Measurements from ENCODE around the gene CCL22. TPM values are rescaled to one million over a fixed set of nuclear protein-coding genes. Genes with fewer than 3 reads are reported as not detected.
A peak's percentile ranks its signal among the peaks of the same experiment; 100 is the strongest.

The CCL22 gene
- total RNA-seq, 4 donors from 2014 or later, result 0.40 to 3.3 TPM; not detected in 2

DNA sequence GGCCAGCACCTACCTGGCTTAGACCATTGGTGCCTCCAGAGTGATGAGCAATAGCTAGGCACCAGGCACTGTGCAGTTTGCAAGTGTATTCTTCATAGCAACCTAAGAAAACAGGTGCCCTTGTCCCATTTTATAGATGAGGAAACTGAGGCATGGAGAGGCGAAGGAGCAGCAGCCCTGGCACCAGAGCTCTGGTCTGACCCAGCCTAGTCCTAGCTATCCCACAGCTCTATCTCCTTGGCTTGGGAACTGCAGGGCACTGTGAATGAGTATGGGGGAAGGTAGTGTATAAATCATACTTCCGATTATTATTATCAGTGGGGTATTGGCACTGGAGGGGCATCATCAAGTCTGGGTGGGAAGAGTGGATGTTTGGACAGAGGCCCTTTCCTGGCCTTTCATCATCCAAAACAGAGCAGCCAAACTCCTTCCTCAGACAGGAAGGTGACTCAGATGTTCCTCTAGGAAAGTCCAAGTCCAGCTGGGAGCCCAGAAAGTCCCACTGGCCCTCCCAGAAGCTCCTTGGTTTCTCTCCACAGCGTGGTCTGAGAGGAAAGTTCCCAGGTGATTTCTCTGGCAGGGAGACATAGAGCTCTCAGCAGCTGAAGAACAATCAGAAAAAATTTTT is 42.1 kb upstream of the CCL22 start:
- Histone ChIP-seq H3K27me3 (no peaks in the 10 kb centered on the region), H3K36me3 (no peaks in the 10 kb centered on the region), H3K4me3 (no peak overlapping the region), H3K9me3 (no peaks in the 10 kb centered on the region), H3K4me1 (peaks cover 0 to 17% (median 0%) of the 10 kb centered on the region in 4 donors), H3K27ac (peak overlapping the region in 3 of 4 donors; percentile 36 to 59 (median 46))
- DNase-seq, result peak in 1 of 3 donors; percentile 57
- TF ChIP-seq, protein P1, sequence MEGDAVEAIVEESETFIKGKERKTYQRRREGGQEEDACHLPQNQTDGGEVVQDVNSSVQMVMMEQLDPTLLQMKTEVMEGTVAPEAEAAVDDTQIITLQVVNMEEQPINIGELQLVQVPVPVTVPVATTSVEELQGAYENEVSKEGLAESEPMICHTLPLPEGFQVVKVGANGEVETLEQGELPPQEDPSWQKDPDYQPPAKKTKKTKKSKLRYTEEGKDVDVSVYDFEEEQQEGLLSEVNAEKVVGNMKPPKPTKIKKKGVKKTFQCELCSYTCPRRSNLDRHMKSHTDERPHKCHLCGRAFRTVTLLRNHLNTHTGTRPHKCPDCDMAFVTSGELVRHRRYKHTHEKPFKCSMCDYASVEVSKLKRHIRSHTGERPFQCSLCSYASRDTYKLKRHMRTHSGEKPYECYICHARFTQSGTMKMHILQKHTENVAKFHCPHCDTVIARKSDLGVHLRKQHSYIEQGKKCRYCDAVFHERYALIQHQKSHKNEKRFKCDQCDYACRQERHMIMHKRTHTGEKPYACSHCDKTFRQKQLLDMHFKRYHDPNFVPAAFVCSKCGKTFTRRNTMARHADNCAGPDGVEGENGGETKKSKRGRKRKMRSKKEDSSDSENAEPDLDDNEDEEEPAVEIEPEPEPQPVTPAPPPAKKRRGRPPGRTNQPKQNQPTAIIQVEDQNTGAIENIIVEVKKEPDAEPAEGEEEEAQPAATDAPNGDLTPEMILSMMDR (IDR thresholded peaks at IDR 0.05), result no peak
- no peak for TF ChIP-seq POLR2A (IDR thresholded peaks at IDR 0.05)

DNA sequence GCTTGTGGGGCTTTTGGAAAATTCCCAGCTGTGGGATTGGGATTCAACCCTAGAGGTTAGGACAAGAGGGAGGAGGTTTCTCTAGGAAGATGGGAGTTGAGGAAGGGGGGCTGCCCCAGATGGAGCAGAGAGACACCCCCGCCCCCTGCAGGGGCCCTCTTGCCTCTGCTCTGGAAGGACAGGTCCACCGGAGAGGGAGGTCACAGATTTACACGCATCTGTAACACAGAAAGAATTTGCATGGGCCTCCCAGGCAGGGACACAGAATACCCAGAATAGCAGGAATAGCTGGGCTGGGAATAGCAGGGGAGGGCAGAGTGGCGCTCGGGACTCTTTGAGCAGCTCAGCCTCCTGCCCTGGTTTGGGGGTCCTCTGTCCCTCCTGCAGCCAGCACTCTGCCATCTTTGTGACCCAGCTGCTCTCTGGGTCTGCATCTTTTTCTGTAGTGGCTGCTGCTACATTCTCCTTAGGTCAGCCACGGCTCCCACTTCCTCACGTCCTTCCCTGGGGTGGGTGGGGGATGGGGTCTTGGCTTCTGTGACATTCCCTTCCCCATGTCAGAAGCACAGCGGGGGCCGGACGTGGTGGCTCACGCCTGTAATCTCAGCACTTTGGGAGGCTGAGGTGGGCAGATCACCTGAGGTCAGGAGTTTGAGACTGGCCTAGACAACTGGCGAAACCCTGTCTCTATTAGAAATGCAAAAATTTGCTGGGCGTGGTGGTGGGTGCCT is 40.2 kb upstream of the CCL22 start:
- no peaks in the 10 kb centered on the region for H3K36me3 ChIP-seq
- H3K27me3 ChIP-seq, result no peaks in the 10 kb centered on the region
- H3K4me1 ChIP-seq, result peaks cover 0 to 17% (median 0%) of the 10 kb centered on the region in 4 donors
- H3K4me3 ChIP-seq, result no peak overlapping the region
- TF ChIP-seq, protein P1 (IDR thresholded peaks at IDR 0.05), result no peak
- no peak for TF ChIP-seq POLR2A (IDR thresholded peaks at IDR 0.05)
- no peak overlapping the region for H3K27ac ChIP-seq
- DNase-seq, result no peak
- no peaks in the 10 kb centered on the region for H3K9me3 ChIP-seq

DNA sequence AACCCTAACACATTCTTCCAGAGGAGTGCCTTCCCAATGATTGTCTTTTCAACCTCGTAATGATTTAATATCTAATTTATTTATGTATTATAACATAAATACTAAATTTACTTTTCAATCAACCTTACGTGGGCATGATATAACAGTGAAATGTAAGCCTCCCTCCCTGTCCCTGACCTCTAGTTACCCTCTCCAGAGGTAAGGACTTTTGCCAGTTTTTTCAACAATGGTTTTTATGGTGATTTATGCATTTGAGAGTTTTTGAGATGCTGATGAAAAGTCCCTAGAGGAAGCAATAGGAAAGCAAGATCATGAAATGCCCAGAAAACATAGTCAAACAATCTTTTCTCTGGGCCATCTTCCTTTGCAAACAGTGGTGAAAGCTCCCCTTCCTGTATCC is 38.9 kb upstream of the CCL22 start:
- peaks cover 0 to 9% (median 0%) of the 10 kb centered on the region in 4 donors for H3K4me1 ChIP-seq
- no peak for DNase-seq
- H3K36me3 ChIP-seq, result no peaks in the 10 kb centered on the region
- H3K9me3 ChIP-seq, result no peaks in the 10 kb centered on the region
- no peaks in the 10 kb centered on the region for H3K27me3 ChIP-seq
- H3K27ac ChIP-seq, result no peak overlapping the region
- TF ChIP-seq, protein P1 (IDR thresholded peaks at IDR 0.05), result no peak
- TF ChIP-seq POLR2A (IDR thresholded peaks at IDR 0.05), result no peak
- no peak overlapping the region for H3K4me3 ChIP-seq

DNA sequence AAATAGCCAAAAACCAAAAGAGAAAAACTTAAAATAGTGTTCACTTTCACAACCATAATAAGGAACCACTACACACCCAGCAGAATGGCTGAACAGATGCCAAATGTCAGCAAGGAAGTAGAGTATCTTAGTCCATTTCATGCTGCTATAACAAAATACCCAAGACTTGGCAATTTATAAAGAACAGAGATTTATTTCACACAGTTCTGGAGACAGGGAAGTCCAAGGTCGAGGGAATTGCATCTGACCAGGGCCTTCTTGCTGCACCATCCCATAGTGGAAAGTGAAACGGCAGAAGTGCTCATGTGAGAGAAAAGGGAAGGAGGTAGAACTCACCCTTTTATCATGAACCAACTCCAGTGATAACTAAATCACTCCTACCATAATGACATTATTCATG is 33.8 kb upstream of the CCL22 start:
- no peak overlapping the region for H3K4me3 ChIP-seq
- H3K4me1 ChIP-seq, result no peaks in the 10 kb centered on the region
- no peak for DNase-seq
- TF ChIP-seq POLR2A (IDR thresholded peaks at IDR 0.05), result no peak
- TF ChIP-seq, protein P1 (IDR thresholded peaks at IDR 0.05), result no peak
- H3K27ac ChIP-seq, result no peak overlapping the region
- H3K36me3 ChIP-seq, result no peaks in the 10 kb centered on the region
- no peaks in the 10 kb centered on the region for H3K9me3 ChIP-seq
- no peaks in the 10 kb centered on the region for H3K27me3 ChIP-seq

DNA sequence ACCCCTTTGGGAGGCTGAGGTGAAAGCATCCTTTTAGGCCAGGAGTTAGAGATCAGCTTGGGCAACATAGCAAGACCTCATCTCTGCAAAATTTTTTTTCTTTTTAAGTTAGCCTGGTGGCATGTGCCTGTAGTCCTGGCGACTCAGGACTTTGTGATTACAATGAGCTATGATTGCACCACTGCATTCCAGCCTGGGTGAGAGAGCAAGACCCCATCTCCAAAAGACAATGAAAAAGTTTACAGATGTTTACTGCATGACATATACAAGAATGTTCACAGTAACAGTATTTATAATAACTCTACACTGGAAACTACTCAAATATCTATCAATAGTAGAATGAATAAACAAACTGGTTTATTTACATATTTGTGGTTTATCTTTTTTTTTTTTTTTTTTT is 33.1 kb upstream of the CCL22 start:
- H3K27ac ChIP-seq, result no peak overlapping the region
- H3K9me3 ChIP-seq, result no peaks in the 10 kb centered on the region
- DNase-seq, result no peak
- H3K4me3 ChIP-seq, result no peak overlapping the region
- no peaks in the 10 kb centered on the region for H3K4me1 ChIP-seq
- no peaks in the 10 kb centered on the region for H3K27me3 ChIP-seq
- TF ChIP-seq POLR2A (IDR thresholded peaks at IDR 0.05), result no peak
- TF ChIP-seq, protein P1 (IDR thresholded peaks at IDR 0.05), result no peak
- no peaks in the 10 kb centered on the region for H3K36me3 ChIP-seq
